SU-DHL-6 (cell line): Measurements from ENCODE around the gene OSTN.

Source experiments
- H2AFZ ChIP-seq: fragments of 200-600 bp; sonication (generic); 2 replicates; pipeline ENCODE4 v1.6.1; 2014; ENCODE audit warnings: low read depth, mild to moderate bottlenecking, moderate library complexity, mixed read lengths, antibody characterized with exemption, low read length; ENCODE audit not compliant: severe bottlenecking
- H3F3A ChIP-seq: fragments of 200-600 bp; shearing (Covaris generic); 2 replicates; pipeline ENCODE4 v1.6.0; 2016; ENCODE audit warnings: antibody characterized with exemption, mild to moderate bottlenecking; ENCODE audit not compliant: insufficient read depth
- H3K27ac ChIP-seq: fragments of 200-600 bp; sonication (generic); 2 replicates; pipeline ENCODE4 v1.5.1; 2016; ENCODE audit warnings: low read depth, mild to moderate bottlenecking, low read length, moderate library complexity, mixed read lengths
- H3K27me3 ChIP-seq: fragments of 200-600 bp; sonication (generic), shearing (Covaris generic); 2 replicates; pipeline ENCODE4 v1.6.0; 2014; ENCODE audit warnings: mild to moderate bottlenecking, low read length
- H3K36me3 ChIP-seq: fragments of 200-600 bp; sonication (generic); 2 replicates; pipeline ENCODE4 v1.6.1; 2014; ENCODE audit warnings: mild to moderate bottlenecking, low read length, mixed read lengths
- H3K4me2 ChIP-seq: fragments of 300-600, 200-600 bp; shearing (Covaris generic), sonication (generic); 2 replicates; pipeline ENCODE4 v1.6.0; 2014; ENCODE audit warnings: low read length, low read depth, mild to moderate bottlenecking; ENCODE audit not compliant: poor library complexity, severe bottlenecking
- H3K4me3 ChIP-seq: fragments of 200-600 bp; sonication (generic); 2 replicates; pipeline ENCODE4 v1.5.1; 2014; ENCODE audit warnings: antibody characterized with exemption, low read length, mild to moderate bottlenecking, mixed read lengths; ENCODE audit not compliant: insufficient read depth, poor library complexity, severe bottlenecking
- H3K79me2 ChIP-seq: fragments of 200-600 bp; sonication (generic); 2 replicates; pipeline ENCODE4 v1.6.1; 2014; ENCODE audit warnings: mild to moderate bottlenecking, low read length, moderate library complexity; ENCODE audit not compliant: insufficient read depth
- H3K9ac ChIP-seq: fragments of 200-600 bp; sonication (generic); 2 replicates; pipeline ENCODE4 v1.7.0; 2014; ENCODE audit warnings: mild to moderate bottlenecking, low read length
- H3K9me2 ChIP-seq: fragments of 200-600 bp; sonication (generic); replicated peaks from 2 replicates; pipeline ENCODE4 v1.6.1; 2014; ENCODE audit warnings: low read length; ENCODE audit not compliant: insufficient read depth
- H3K9me3 ChIP-seq: fragments of 200-600 bp; sonication (generic); 2 replicates; pipeline ENCODE4 v1.6.1; 2014; ENCODE audit warnings: low read length, mixed read lengths; ENCODE audit not compliant: insufficient read depth
- H4K20me1 ChIP-seq: fragments of 200-600 bp; sonication (generic); 2 replicates; pipeline ENCODE4 v1.6.1; 2014; ENCODE audit warnings: low read depth, mild to moderate bottlenecking, antibody characterized with exemption, low read length, moderate library complexity, mixed read lengths
- CTCF ChIP-seq: fragments of 200-600 bp; sonication (generic); IDR thresholded peaks from one replicate; pipeline ENCODE4 v1.5.1; 2017; ENCODE audit warnings: antibody characterized with exemption, mild to moderate bottlenecking, low read length, moderate library complexity; ENCODE audit not compliant: insufficient read depth, poor library complexity, severe bottlenecking
- EZH2phosphoT487 ChIP-seq: fragments of 200-600 bp; sonication (generic), shearing (Covaris generic); conservative IDR thresholded peaks from 2 replicates; pipeline ENCODE4 v1.6.1; 2018; ENCODE audit warnings: mild to moderate bottlenecking, antibody characterized with exemption, low read length, moderate library complexity, mixed read lengths

Gene OSTN

GRCh38 chr3:191254098-191254873, 55.2 kb downstream of the OSTN start:
- Histone ChIP-seq H2AFZ (no peak overlapping the region), H3K9ac (no peak overlapping the region), H3K4me2 (no peak overlapping the region), H3F3A (no peaks in the 10 kb centered on the region), H3K27me3 (no peaks in the 10 kb centered on the region), H3K9me2 (no peaks in the 10 kb centered on the region), H3K79me2 (no peaks in the 10 kb centered on the region), H3K4me3 (no peak overlapping the region), H4K20me1 (no peaks in the 10 kb centered on the region), H3K36me3 (no peaks in the 10 kb centered on the region), H3K27ac (no peak overlapping the region), H3K9me3 (no peaks in the 10 kb centered on the region)
- TF ChIP-seq CTCF (no peak), EZH2phosphoT487 (no peak)

- Histone ChIP-seq H3K4me3 (no peak overlapping the region), H3K79me2 (no peaks in the 10 kb centered on the region), H4K20me1 (no peaks in the 10 kb centered on the region), H3K9me2 (no peaks in the 10 kb centered on the region), H3K27me3 (no peaks in the 10 kb centered on the region), H3K4me2 (no peak overlapping the region), H3F3A (no peaks in the 10 kb centered on the region), H3K9me3 (no peaks in the 10 kb centered on the region), H2AFZ (no peak overlapping the region), H3K36me3 (no peaks in the 10 kb centered on the region), H3K9ac (no peak overlapping the region), H3K27ac (no peak overlapping the region)
- TF ChIP-seq EZH2phosphoT487 (no peak), CTCF (no peak)
Measured at GRCh38 chr3:191255156-191255555, 56.1 kb downstream of the OSTN start.

GRCh38 chr3:191256405-191256804, 57.4 kb downstream of the OSTN start:
- no peaks in the 10 kb centered on the region for H3K9me2 ChIP-seq
- TF ChIP-seq EZH2phosphoT487: no peak
- no peak for TF ChIP-seq CTCF
- H4K20me1 ChIP-seq: no peaks in the 10 kb centered on the region
- H3K9me3 ChIP-seq: no peaks in the 10 kb centered on the region
- no peak overlapping the region for H3K4me2 ChIP-seq
- no peak overlapping the region for H3K4me3 ChIP-seq
- no peak overlapping the region for H2AFZ ChIP-seq
- no peak overlapping the region for H3K27ac ChIP-seq
- no peaks in the 10 kb centered on the region for H3K27me3 ChIP-seq
- H3K36me3 ChIP-seq: no peaks in the 10 kb centered on the region
- H3K79me2 ChIP-seq: no peaks in the 10 kb centered on the region
- H3K9ac ChIP-seq: no peak overlapping the region
- H3F3A ChIP-seq: no peaks in the 10 kb centered on the region
